Measurements from ENCODE around the gene TOMM34. TPM values are rescaled to one million over a fixed set of nuclear protein-coding genes. Genes with fewer than 3 reads are reported as not detected.
A peak's percentile ranks its signal among the peaks of the same experiment; 100 is the strongest.

TOMM34 gene
- polyA plus RNA-seq, 1 donor, result 14.0 TPM

GRCh38 chr20:44962483-44962882 lies 2.3 kb upstream of the TOMM34 start:
- no peak for DNase-seq

GRCh38 chr20:44961870-44962267 lies 1.7 kb upstream of the TOMM34 start:
- no peak for DNase-seq

- no peak for DNase-seq
Observed at GRCh38 chr20:44961011-44961869, 1.0 kb upstream of the TOMM34 start.

- peak; percentile 45 for DNase-seq
Observed at GRCh38 chr20:44959638-44960102, 527 bp downstream of the TOMM34 start.

GRCh38 chr20:44959082-44959637 lies 1.0 kb downstream of the TOMM34 start:
- peak; percentile 34 for DNase-seq

- no peak for DNase-seq
Observed at GRCh38 chr20:44958276-44958675, 1.9 kb downstream of the TOMM34 start.

GRCh38 chr20:44956410-44956809 lies 3.8 kb downstream of the TOMM34 start:
- DNase-seq, result no peak

GRCh38 chr20:44955270-44955669 lies 4.9 kb downstream of the TOMM34 start:
- DNase-seq, result no peak

GRCh38 chr20:44954211-44954610 lies 6.0 kb downstream of the TOMM34 start:
- DNase-seq, result no peak

- no peak for DNase-seq
Observed at GRCh38 chr20:44952731-44953130, 7.5 kb downstream of the TOMM34 start.

GRCh38 chr20:44950368-44950767 lies 9.8 kb downstream of the TOMM34 start:
- no peak for DNase-seq

GRCh38 chr20:44948513-44948912 lies 11.7 kb downstream of the TOMM34 start:
- DNase-seq, result no peak

GRCh38 chr20:44948107-44948506 lies 12.1 kb downstream of the TOMM34 start:
- no peak for DNase-seq

- no peak for DNase-seq
Observed at GRCh38 chr20:44946271-44946852, 13.8 kb downstream of the TOMM34 start.

GRCh38 chr20:44945261-44945660 lies 14.9 kb downstream of the TOMM34 start:
- DNase-seq, result no peak

GRCh38 chr20:44943828-44944227 lies 16.4 kb downstream of the TOMM34 start:
- DNase-seq, result no peak

- no peak for DNase-seq
Observed at GRCh38 chr20:44942264-44942973, 17.8 kb downstream of the TOMM34 start.

- DNase-seq, result no peak
Observed at GRCh38 chr20:44941120-44941691, 19.0 kb downstream of the TOMM34 start.

GRCh38 chr20:44938637-44939036 lies 21.6 kb downstream of the TOMM34 start:
- no peak for DNase-seq

- no peak for DNase-seq
Observed at GRCh38 chr20:44936510-44936909, 23.7 kb downstream of the TOMM34 start.

- DNase-seq, result no peak
Observed at GRCh38 chr20:44932916-44933315, 27.3 kb downstream of the TOMM34 start.

GRCh38 chr20:44931911-44932310 lies 28.3 kb downstream of the TOMM34 start:
- DNase-seq, result no peak
